GM12878 (cell line): Measurements from ENCODE around the gene NKTR. TPM values are rescaled to one million over a fixed set of nuclear protein-coding genes. Genes with fewer than 3 reads are reported as not detected.

ENCODE experiments used
- ATAC-seq: fragments of 200-7000 bp; cut with Tn5 transposase; 3 replicates; pipeline ENCODE4 v1.9.1; 2020; ENCODE audit warnings: mild to moderate bottlenecking, moderate library complexity
- BruUV-seq: library from RNA; stranded (reverse); fragments of 400-500 nt; replicated peaks from 2 replicates; lab custom pipeline; 2021; lab: Mats Ljungman, UMichigan
- CTCF ChIA-PET: fragments of 300-600 bp; sonication (Branson Sonifier 250); formaldehyde crosslinking; extraction: SDS; loops from one replicate; lab custom pipeline; 2021; ENCODE audit warnings: inconsistent platforms; lab: Yijun Ruan, JAX
- POLR2A ChIA-PET: fragments of 350-600 bp; formaldehyde crosslinking; extraction: SDS; loops from one replicate; lab custom pipeline; 2021; ENCODE audit warnings: inconsistent platforms; lab: Charles Lee
- RAD21 ChIA-PET: fragments of 300-600 bp; sonication (Branson Sonifier 250); formaldehyde crosslinking; loops from one replicate; lab custom pipeline; 2023; ENCODE audit warnings: antibody characterized with exemption; ENCODE audit not compliant: unreplicated experiment; lab: Charles Lee
- SMC1A ChIA-PET: fragments of 300-600 bp; sonication (Branson Sonifier 250); formaldehyde crosslinking; loops from one replicate; lab custom pipeline; 2023; ENCODE audit not compliant: unreplicated experiment, uncharacterized antibody; lab: Charles Lee
- DNase-seq: peaks from one replicate; pipeline ENCODE4 v3.0.0-alpha.2; 2011; ENCODE audit warnings: low read depth, low spot score
- FAIRE-seq: peaks from 3 replicates; lab custom pipeline; 2011; peaks lifted over from hg19 to GRCh38; lab: Jason Lieb, UNC
- H2AFZ ChIP-seq: 2 replicates; pipeline ENCODE4 v1.6.0; 2011; ENCODE audit warnings: low read depth, low read length, control low read depth; ENCODE audit not compliant: control insufficient read depth
- H3K27ac ChIP-seq: 2 replicates; pipeline ENCODE4 v1.5.1; 2011; ENCODE audit warnings: control low read depth; ENCODE audit not compliant: control insufficient read depth, insufficient read depth
- H3K27me3 ChIP-seq, 2 experiments: replicated peaks in 1 of 2; 2 replicates each; pipeline versions ENCODE4 v1.6.0 to v1.6.1; 2011; ENCODE audit warnings: low read length in 1 of 2; ENCODE audit not compliant: control insufficient read depth in 2 of 2, insufficient read depth in 2 of 2
- H3K36me3 ChIP-seq, 2 experiments: 2 replicates each; pipeline ENCODE4 v1.5.1; 2011; ENCODE audit warnings: low read length in 1 of 2; ENCODE audit not compliant: control insufficient read depth in 2 of 2, insufficient read depth in 2 of 2
- H3K4me1 ChIP-seq: 2 replicates; pipeline ENCODE4 v1.6.1; 2011; ENCODE audit warnings: mild to moderate bottlenecking, low read length, moderate library complexity, mixed read lengths; ENCODE audit not compliant: control insufficient read depth, insufficient read depth
- H3K4me2 ChIP-seq: 2 replicates; pipeline ENCODE4 v1.6.0; 2011; ENCODE audit warnings: control low read depth; ENCODE audit not compliant: control insufficient read depth, insufficient read depth
- H3K4me3 ChIP-seq: fragments of 200-600 bp; sonication (generic); 2 replicates; pipeline ENCODE4 v1.5.1; 2016
- H3K79me2 ChIP-seq: 2 replicates; pipeline ENCODE4 v1.6.0; 2011; ENCODE audit warnings: low read length; ENCODE audit not compliant: control insufficient read depth, insufficient read depth
- H3K9ac ChIP-seq: 2 replicates; pipeline ENCODE4 v1.8.0; 2011; ENCODE audit warnings: low read length, control low read depth, mixed read lengths; ENCODE audit not compliant: control insufficient read depth, insufficient read depth
- H3K9me3 ChIP-seq: replicated peaks from 3 replicates; pipeline ENCODE4 v1.5.1; 2011; ENCODE audit warnings: mild to moderate bottlenecking, low read length; ENCODE audit not compliant: control insufficient read depth, insufficient read depth
- H4K20me1 ChIP-seq: 2 replicates; pipeline ENCODE4 v1.6.0; 2011; ENCODE audit not compliant: control insufficient read depth, insufficient read depth
- BHLHE40 ChIP-seq, 2 experiments: fragments of 450-650 bp in 1 of 2; IDR thresholded peaks; 2 replicates each; pipeline ENCODE4 v1.6.1; 2011 to 2017; ENCODE audit warnings: low read depth in 2 of 2, borderline replicate concordance in 1 of 2, improper control_type of control experiment in 1 of 2, low read length in 1 of 2, mild to moderate bottlenecking in 1 of 2
- WGBS: methylation state at CpG from one replicate; pipeline ENCODE4 v1.1.6; 2016; ENCODE audit warnings: low lambda C conversion rate; ENCODE audit not compliant: insufficient replicate concordance, insufficient coverage; ENCODE audit errors: missing lambda C conversion rate; 5-methylcytosine and 5-hydroxymethylcytosine counted together
- in situ Hi-C: fragments of 300-500 bp; cut with MboI; formaldehyde crosslinking; loops from 9 replicates; pipeline ENCODE4 v1.14.3; 2018; ENCODE audit warnings: mixed read lengths
- intact Hi-C: fragments of 100-400 bp; cut with micrococcal nuclease; formaldehyde crosslinking; loops from one replicate; pipeline ENCODE4 v1.14.2; 2022; ENCODE audit not compliant: unreplicated experiment
- polyA plus RNA-seq, 11 experiments: library from polyadenylated mRNA; depleted of rRNA in 4 of 11; unstranded in 6 of 11; stranded (reverse) in 5 of 11; fragments of >200 nt; fragmentation: Nextera tagmentation in 4 of 11; fragmentation: Illumina TruSeq in 1 of 11; extraction: Ambion mirVana in 4 of 11; extraction: Trizol in 1 of 11; gene quantifications; 1 replicate in 1 of 11; 2 replicates in 10 of 11; pipeline versions ENCODE4 v1.2.1 to v1.2.3, GENCODE V29; 2011 to 2016; ENCODE audit warnings: inconsistent platforms in 2 of 11, missing spikeins in 2 of 11, low read depth in 1 of 11
- total RNA-seq, 4 experiments: library from RNA; depleted of rRNA in 3 of 4; stranded (reverse); fragments of >200 nt in 3 of 4; fragmentation: Illumina TruSeq in 1 of 4; extraction: Trizol in 1 of 4; gene quantifications; 2 replicates each; pipeline versions ENCODE4 v1.2.1 to v1.2.3, GENCODE V29; 2013 to 2021
- TF ChIP-seq, protein P1 (sequence below): fragments of 450-650 bp; IDR thresholded peaks from 2 replicates; pipeline ENCODE4 v1.6.1; 2017; ENCODE audit warnings: mild to moderate bottlenecking, moderate library complexity

NKTR gene
- total and polyA plus RNA-seq, 10 of the 15 experiments (the other 5 are each of a cell fraction or from before 2014, with no cell fraction given), result 15.3 to 91.9 (median 55.3) TPM

DNA sequence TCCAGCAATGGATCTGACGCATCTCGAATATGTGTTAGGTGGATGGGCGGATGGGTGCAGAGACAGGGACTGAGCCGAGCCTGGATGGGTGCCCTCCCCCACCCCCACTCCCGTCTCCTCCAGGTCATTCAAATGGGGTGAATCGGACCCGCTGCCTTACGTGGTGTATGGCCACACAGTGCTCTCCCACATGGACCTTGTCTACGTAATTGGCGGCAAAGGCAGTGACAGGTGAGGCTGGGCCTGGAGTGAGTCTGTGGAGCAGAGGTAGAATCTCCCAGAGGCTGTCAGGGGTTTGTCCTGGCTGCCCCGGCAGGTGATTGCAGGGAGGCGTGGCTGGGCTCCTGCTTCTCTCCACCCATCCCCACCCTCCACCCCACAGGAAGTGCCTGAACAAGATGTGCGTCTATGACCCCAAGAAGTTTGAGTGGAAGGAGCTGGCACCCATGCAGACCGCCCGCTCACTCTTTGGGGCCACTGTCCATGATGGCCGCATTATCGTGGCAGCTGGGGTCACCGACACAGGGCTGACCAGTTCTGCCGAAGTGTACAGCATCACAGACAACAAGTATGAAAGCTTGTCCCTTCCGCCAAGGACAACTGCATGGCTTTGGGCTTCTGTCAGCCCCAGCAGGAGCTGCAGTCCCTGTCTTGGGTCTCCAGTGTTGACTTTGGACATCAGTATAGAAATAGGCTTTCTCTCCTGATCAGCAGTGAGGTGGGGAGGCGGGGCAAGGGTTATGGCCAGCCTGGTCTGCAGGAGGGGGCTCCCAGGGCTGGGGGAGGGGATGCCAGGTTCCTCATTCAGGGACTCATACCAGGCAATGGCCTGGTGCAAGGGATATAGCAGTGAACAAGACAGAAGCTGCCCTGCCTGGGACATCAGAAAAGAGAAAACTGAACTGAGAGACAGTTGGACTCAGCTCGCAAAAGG, 88.3 kb downstream of the NKTR start:
- H4K20me1 ChIP-seq, result no peaks in the 10 kb centered on the region
- H3K9ac ChIP-seq, result no peak overlapping the region
- H3K79me2 ChIP-seq, result no peaks in the 10 kb centered on the region
- ChIA-PET CTCF (no interaction called here), POLR2A (interaction anchor here (0.8 kb wide), 1 partner anchor 151 kb away, joined by 6 read pairs; no protein-coding TSS in a partner anchor), SMC1A (no interaction called here), RAD21 (no interaction called here)
- H3K4me3 ChIP-seq, result no peak overlapping the region
- in situ Hi-C loops (no loop called here), intact Hi-C loops (no loop called here)
- H3K36me3 ChIP-seq, result no peaks in the 10 kb centered on the region
- no peak for FAIRE-seq
- no peak overlapping the region for H3K27ac ChIP-seq
- DNase-seq, result no peak
- no TSS peak for BruUV-seq
- ATAC-seq, result no peak
- no peak overlapping the region for H3K4me2 ChIP-seq
- TF ChIP-seq BHLHE40 (IDR thresholded peaks at IDR 0.05; ENCODE audit: borderline replicate concordance in 1 of 2, low read depth in 2 of 2, low read length in 1 of 2), result no peak
- TF ChIP-seq, protein P1, sequence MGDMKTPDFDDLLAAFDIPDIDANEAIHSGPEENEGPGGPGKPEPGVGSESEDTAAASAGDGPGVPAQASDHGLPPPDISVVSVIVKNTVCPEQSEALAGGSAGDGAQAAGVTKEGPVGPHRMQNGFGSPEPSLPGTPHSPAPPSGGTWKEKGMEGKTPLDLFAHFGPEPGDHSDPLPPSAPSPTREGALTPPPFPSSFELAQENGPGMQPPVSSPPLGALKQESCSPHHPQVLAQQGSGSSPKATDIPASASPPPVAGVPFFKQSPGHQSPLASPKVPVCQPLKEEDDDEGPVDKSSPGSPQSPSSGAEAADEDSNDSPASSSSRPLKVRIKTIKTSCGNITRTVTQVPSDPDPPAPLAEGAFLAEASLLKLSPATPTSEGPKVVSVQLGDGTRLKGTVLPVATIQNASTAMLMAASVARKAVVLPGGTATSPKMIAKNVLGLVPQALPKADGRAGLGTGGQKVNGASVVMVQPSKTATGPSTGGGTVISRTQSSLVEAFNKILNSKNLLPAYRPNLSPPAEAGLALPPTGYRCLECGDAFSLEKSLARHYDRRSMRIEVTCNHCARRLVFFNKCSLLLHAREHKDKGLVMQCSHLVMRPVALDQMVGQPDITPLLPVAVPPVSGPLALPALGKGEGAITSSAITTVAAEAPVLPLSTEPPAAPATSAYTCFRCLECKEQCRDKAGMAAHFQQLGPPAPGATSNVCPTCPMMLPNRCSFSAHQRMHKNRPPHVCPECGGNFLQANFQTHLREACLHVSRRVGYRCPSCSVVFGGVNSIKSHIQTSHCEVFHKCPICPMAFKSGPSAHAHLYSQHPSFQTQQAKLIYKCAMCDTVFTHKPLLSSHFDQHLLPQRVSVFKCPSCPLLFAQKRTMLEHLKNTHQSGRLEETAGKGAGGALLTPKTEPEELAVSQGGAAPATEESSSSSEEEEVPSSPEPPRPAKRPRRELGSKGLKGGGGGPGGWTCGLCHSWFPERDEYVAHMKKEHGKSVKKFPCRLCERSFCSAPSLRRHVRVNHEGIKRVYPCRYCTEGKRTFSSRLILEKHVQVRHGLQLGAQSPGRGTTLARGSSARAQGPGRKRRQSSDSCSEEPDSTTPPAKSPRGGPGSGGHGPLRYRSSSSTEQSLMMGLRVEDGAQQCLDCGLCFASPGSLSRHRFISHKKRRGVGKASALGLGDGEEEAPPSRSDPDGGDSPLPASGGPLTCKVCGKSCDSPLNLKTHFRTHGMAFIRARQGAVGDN, result no peak
- H3K27me3 ChIP-seq, result no peaks in the 10 kb centered on the region
- WGBS, result 65% methylated on average over 22 of the region's 22 CpGs
- H3K4me1 ChIP-seq, result no peaks in the 10 kb centered on the region
- no peak overlapping the region for H2AFZ ChIP-seq
- H3K9me3 ChIP-seq, result no peaks in the 10 kb centered on the region
